Large intestine (tissue), 3 donors: Measurements from ENCODE around the gene WWOX. TPM values are rescaled to one million over a fixed set of nuclear protein-coding genes. Genes with fewer than 3 reads are reported as not detected.

Source experiments
- DNase-seq, 2 donors: peaks; one replicate each; pipeline versions ENCODE4 v3.0.0 to v3.0.0-alpha.2; 2013
- H3K27ac ChIP-seq: one replicate; pipeline ENCODE4 v1.5.1; 2013; ENCODE audit warnings: low read length
- H3K27me3 ChIP-seq: 2 replicates; pipeline ENCODE4 v1.6.1; 2013; ENCODE audit warnings: low read length; ENCODE audit not compliant: control insufficient read depth, insufficient read depth
- H3K36me3 ChIP-seq: 2 replicates; pipeline ENCODE4 v1.6.1; 2013; ENCODE audit warnings: low read length; ENCODE audit not compliant: control insufficient read depth, insufficient read depth
- H3K4me1 ChIP-seq: one replicate; pipeline ENCODE4 v1.6.1; 2013; ENCODE audit warnings: low read length; ENCODE audit not compliant: control insufficient read depth, insufficient read depth
- H3K4me3 ChIP-seq: one replicate; pipeline ENCODE4 v1.5.1; 2013; ENCODE audit warnings: low read length
- H3K9me3 ChIP-seq: one replicate; pipeline ENCODE4 v1.6.1; 2013; ENCODE audit warnings: mild to moderate bottlenecking, low read depth, low read length, moderate library complexity; ENCODE audit not compliant: control insufficient read depth
- WGBS: methylation state at CpG from one replicate; pipeline ENCODE4 v1.1.5; 2013; ENCODE audit warnings: low lambda C conversion rate; ENCODE audit not compliant: insufficient coverage; 5-methylcytosine and 5-hydroxymethylcytosine counted together
- polyA plus RNA-seq: library from polyadenylated mRNA; unstranded; fragments of 120-200 nt; gene quantifications from one replicate; pipeline ENCODE4 v1.2.1, GENCODE V29; 2013

Gene WWOX
- polyA plus RNA-seq, 1 donor = 16.2 TPM

DNA sequence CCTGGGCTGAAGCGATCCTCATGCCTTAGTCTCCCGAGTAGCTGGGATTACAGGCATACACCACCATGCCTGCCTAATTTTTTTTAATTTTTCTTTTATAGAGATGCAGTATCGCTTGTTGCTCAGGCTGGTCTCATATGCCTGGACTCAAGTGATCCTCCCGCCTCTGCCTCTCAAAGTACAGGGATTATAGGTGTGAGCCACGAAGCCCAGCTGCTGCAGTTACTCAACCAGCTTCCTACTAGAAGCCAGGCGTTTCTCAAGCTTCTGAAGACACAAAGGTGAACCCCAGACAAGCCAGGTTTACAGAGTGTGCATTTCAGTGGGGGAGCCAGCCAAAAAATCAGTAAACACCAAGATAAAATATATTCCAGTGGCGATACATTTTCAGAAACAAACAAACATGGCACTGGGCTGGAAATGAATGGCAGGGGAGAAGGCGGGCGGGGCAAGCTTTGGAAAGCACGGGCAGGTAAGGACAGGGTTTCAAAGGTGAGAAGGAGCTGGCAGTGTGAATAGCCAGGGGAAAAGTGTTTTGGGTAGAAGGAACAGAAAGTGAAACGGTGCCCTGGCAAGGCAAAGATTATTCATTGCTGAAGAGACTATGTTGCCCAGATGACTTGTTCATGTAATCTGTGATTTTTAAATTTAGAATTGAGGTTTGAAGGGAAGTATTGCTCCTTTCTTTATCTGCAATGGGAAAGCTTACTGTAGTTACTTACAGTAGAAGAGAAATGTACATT lies 471.1 kb downstream of the WWOX start:
- H3K27ac ChIP-seq = no peak overlapping the region
- H3K27me3 ChIP-seq = no peaks in the 10 kb centered on the region
- 87% methylated on average over 5 of the region's 11 CpGs for WGBS
- no peak for DNase-seq
- no peaks in the 10 kb centered on the region for H3K36me3 ChIP-seq
- H3K4me3 ChIP-seq = no peak overlapping the region
- no peaks in the 10 kb centered on the region for H3K9me3 ChIP-seq
- H3K4me1 ChIP-seq = no peaks in the 10 kb centered on the region

DNA sequence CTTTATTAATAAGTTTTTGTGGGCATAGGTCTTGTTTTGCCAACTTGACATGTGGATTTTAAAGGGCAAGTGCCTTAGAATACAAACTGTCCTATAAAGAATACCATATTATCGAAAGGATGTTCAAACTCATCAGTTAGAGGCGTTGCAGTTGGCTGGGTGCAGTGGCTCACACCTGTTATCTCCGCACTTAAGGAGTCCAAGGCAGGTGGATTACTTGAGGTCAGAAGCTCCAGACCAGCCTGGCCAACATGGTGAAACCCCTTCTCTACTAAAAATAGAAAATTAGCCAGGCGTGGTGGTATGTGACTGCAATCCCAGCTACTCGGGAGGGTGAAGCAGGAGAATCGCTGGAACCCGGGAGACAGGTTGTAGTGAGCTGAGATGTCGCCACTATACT lies 472.0 kb downstream of the WWOX start:
- H3K4me3 ChIP-seq = no peak overlapping the region
- DNase-seq = no peak
- H3K27me3 ChIP-seq = no peaks in the 10 kb centered on the region
- no peak overlapping the region for H3K27ac ChIP-seq
- no peaks in the 10 kb centered on the region for H3K36me3 ChIP-seq
- no peaks in the 10 kb centered on the region for H3K4me1 ChIP-seq
- WGBS = no CpG with 5 or more reads among the region's 8 CpGs
- H3K9me3 ChIP-seq = no peaks in the 10 kb centered on the region

GRCh38 chr16:78571898-78572358 lies 472.5 kb downstream of the WWOX start:
- 100% methylated on average over 2 of the region's 5 CpGs for WGBS
- Histone ChIP-seq H3K4me3 (no peak overlapping the region), H3K27ac (no peak overlapping the region), H3K27me3 (no peaks in the 10 kb centered on the region), H3K36me3 (no peaks in the 10 kb centered on the region), H3K4me1 (no peaks in the 10 kb centered on the region), H3K9me3 (no peaks in the 10 kb centered on the region)
- DNase-seq = no peak

- Histone ChIP-seq H3K4me3 (no peak overlapping the region), H3K27me3 (no peaks in the 10 kb centered on the region), H3K27ac (no peak overlapping the region), H3K4me1 (no peaks in the 10 kb centered on the region), H3K9me3 (no peaks in the 10 kb centered on the region), H3K36me3 (no peaks in the 10 kb centered on the region)
- no peak for DNase-seq
- 100% methylated on average over 1 of the region's 2 CpGs for WGBS
Observed at GRCh38 chr16:78574571-78574970, 475.1 kb downstream of the WWOX start.

DNA sequence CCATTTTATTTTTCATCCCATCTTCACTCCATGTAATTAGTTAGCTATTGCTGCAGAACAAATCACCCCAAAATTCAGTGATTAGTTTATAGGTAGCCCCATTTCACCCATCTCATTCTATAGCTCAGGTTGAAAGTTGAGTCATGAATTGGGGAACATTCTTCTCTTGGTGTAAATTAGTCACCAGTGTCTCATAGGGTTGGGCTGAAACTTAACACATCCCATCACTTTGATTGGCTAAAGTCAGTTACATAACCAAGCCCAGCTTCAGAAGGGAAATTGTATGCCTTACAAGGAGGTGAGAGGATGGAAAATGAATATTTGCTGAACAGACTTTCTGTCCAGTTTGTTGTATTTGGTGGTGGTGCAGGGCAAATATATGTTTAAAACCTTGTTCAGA lies 477.5 kb downstream of the WWOX start:
- H3K4me3 ChIP-seq = no peak overlapping the region
- H3K27me3 ChIP-seq = no peaks in the 10 kb centered on the region
- no peaks in the 10 kb centered on the region for H3K4me1 ChIP-seq
- H3K9me3 ChIP-seq = no peaks in the 10 kb centered on the region
- DNase-seq = no peak
- no peaks in the 10 kb centered on the region for H3K36me3 ChIP-seq
- no peak overlapping the region for H3K27ac ChIP-seq

DNA sequence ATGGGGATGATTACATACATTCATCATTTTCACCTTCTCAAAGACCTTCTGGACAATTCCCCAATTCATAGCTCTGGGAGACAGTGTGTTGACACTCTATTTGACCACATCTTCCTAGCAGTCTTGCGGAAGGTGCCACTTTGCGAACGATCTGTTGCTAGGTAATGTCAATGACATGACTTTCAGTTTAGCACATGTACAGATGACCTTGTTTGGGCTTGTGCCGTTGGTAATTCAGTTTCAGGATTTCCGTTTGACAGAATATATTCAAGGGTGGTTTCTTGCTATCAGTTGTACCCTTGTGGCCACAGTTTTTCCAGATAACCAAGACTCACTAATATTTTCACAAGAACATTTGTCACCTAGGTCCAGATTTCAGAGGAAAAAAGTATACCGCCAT lies 478.2 kb downstream of the WWOX start:
- DNase-seq = no peak
- no peaks in the 10 kb centered on the region for H3K27me3 ChIP-seq

DNA sequence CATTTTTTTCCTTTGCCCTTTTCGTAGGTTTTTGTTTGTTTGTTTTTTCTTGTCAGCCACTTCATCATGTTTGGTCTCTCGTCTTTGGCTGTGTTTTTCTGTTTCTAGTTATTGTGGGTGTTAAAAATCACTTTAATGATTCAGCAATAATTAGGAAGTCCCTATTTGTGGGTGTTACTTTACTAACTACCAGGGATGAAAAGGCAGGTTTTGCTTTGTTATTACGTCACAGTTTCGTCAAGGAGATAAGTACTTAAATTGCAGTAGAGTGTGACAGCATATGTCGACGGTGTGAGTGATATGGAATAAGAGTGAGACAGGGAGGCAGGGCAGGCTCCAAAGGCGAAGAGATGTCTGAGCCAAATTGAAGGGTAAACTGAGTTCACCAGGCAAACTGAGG lies 479.6 kb downstream of the WWOX start:
- Histone ChIP-seq H3K4me3 (no peak overlapping the region), H3K9me3 (no peaks in the 10 kb centered on the region), H3K4me1 (no peaks in the 10 kb centered on the region), H3K27ac (no peak overlapping the region), H3K36me3 (no peaks in the 10 kb centered on the region), H3K27me3 (no peaks in the 10 kb centered on the region)
- 74% methylated on average over 5 of the region's 7 CpGs for WGBS
- DNase-seq = no peak

More for the DNA sequence above, 478.2 kb downstream of the WWOX start:
- no peak overlapping the region for H3K4me3 ChIP-seq
- no peak overlapping the region for H3K27ac ChIP-seq
- WGBS = 100% methylated on average over 1 of the region's 6 CpGs
- H3K9me3 ChIP-seq = no peaks in the 10 kb centered on the region
- H3K4me1 ChIP-seq = no peaks in the 10 kb centered on the region
- H3K36me3 ChIP-seq = no peaks in the 10 kb centered on the region

DNA sequence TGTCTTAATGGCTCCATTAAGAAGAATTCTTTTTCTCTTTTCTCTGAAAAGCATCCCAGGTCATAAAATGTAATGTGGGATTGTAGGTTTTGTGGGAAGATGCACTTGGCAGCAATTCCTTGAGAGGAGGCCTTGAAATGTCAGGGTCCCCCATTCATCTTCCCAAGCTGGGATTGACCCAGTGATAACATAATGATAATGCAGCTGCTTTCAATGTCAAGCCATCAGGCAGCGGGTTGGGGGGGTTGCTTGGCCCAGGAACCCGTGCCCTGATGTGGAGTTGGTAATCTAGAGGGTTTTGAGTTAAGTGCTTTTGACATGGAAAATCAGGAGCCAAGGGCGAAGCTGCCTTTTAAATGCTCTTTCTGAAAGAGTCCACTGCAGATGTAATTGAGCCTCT lies 484.0 kb downstream of the WWOX start:
- no CpG with 5 or more reads among the region's 3 CpGs for WGBS
- DNase-seq = no peak
- H3K27me3 ChIP-seq = no peaks in the 10 kb centered on the region

DNA sequence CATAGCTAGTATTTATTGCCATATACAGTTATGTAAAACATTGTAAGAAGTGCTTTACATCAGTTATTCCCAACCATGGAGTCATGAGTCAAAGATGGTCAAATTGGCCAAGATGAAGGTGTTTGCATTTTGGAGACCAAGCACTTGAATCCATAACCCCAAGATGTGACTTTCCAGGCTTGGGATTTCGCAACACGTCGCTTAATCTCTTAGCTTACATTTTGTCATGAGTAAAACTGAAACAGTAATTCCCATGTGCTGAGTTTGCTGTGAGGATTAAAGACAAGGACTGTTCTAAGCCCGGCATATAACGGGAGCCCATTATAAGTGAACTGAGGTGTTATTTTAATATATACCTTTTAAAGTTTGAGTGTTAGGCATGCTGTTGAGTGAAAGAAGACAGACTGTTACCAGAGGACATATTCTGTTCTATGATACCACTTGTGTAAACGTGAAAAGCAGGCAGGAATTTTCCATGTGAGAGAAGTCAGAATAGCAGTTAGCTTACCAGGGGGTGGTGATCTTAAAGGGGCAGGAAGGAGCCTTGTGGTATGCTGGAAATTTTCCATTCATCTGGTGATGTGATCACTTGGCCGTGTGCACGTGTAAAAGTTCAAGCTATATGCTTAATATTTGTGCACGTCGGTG lies 484.9 kb downstream of the WWOX start:
- Histone ChIP-seq H3K9me3 (no peaks in the 10 kb centered on the region), H3K4me1 (no peaks in the 10 kb centered on the region), H3K4me3 (no peak overlapping the region), H3K36me3 (no peaks in the 10 kb centered on the region), H3K27me3 (no peaks in the 10 kb centered on the region), H3K27ac (no peak overlapping the region)
- 100% methylated on average over 2 of the region's 10 CpGs for WGBS
- no peak for DNase-seq

More for the DNA sequence above, 484.0 kb downstream of the WWOX start:
- H3K27ac ChIP-seq = no peak overlapping the region
- no peaks in the 10 kb centered on the region for H3K9me3 ChIP-seq
- H3K4me1 ChIP-seq = no peaks in the 10 kb centered on the region
- H3K36me3 ChIP-seq = no peaks in the 10 kb centered on the region
- H3K4me3 ChIP-seq = no peak overlapping the region

DNA sequence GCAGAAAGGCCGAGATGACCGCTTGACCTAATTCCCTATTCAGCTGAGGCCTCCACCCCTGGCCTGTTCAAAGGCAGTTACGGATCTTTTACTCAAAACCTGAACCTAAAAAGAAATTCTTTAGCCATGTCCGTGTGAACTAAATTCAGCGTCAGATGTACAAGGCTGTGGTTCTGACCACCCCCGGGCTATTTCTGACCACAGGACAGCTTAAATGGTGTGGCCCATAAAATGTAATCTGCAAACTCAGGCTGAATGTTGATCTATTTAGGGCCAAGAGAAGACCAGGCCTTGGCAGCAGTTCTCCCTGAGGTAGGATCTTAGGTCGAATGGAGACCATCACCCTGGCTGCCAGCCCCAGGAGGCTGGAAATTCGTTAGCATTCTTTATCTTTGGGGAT lies 485.5 kb downstream of the WWOX start:
- H3K27ac ChIP-seq = no peak overlapping the region
- H3K27me3 ChIP-seq = no peaks in the 10 kb centered on the region
- H3K9me3 ChIP-seq = no peaks in the 10 kb centered on the region
- no peaks in the 10 kb centered on the region for H3K36me3 ChIP-seq
- H3K4me3 ChIP-seq = no peak overlapping the region
- H3K4me1 ChIP-seq = no peaks in the 10 kb centered on the region
- no peak for DNase-seq
- WGBS = no CpG with 5 or more reads among the region's 8 CpGs

GRCh38 chr16:78589331-78589730 lies 489.9 kb downstream of the WWOX start:
- no peaks in the 10 kb centered on the region for H3K4me1 ChIP-seq
- DNase-seq = no peak
- WGBS = no CpG with 5 or more reads among the region's 3 CpGs
- H3K27ac ChIP-seq = no peak overlapping the region
- H3K9me3 ChIP-seq = no peaks in the 10 kb centered on the region
- H3K4me3 ChIP-seq = no peak overlapping the region
- H3K27me3 ChIP-seq = no peaks in the 10 kb centered on the region
- H3K36me3 ChIP-seq = no peaks in the 10 kb centered on the region
